Fibroblast of skin of right biceps (primary cell): ENCODE data around the gene DBN1.
A peak's percentile ranks its signal among the peaks of the same experiment; 100 is the strongest.
"Not testable (repeated sequence)": the region's sequence is repeated elsewhere in the genome, so short reads cannot be mapped to it uniquely, and the experiment has no call there.

Source experiments
- DNase-seq: peaks from one replicate; pipeline ENCODE4 v3.0.0-alpha.2; 2013

The DBN1 gene

GRCh38 chr5:177427211-177427822, 46.1 kb downstream of the DBN1 start:
- DNase-seq, result no peak

- peak; percentile 30 for DNase-seq
These were observed 46.7 kb downstream of the DBN1 start, which contains the start of gene GRK6 for GRCh38 chr5:177426566-177427210. Gene GRK6 (plus strand): TSS chr5:177426676. CDS start chr5:177426846, 170 bp downstream.

DNA sequence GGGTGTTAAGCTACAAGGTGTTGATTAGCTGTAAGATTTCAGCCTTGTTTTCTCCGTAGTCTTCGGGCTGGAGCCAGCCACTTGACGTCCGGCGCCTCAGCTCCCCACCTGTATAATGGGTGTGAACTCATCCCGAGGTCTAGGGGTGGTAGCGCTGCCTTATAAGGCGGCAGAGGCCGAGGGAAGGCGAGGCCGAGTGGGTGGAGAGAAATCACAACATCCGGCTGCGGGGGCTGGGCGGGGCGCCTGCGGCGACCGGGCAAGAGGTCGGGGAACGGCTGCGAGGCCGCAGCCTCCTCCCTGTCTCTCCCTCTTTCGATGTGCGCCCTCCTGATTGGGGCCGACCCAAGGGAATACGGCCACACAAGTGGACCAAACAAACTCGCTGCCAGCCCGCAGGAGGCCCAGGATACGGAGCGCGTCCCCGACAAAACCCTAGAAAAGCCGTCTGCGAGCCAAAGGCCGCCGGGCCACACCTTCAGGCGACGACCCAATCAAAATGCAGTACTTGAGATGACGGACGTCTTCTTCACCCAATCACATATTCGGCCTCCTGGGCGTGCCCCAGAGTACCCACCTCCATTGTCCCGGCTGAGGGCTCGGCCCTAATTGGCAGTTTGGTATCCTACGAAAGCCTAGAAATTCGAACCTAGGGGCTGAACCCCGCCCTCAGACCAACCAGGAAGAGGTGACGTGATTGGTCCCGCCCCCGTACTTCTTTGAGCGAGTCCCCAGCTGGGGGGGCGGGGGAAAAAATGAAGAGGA, 47.5 kb downstream of the DBN1 start:
- peak; percentile 100 for DNase-seq

DNA sequence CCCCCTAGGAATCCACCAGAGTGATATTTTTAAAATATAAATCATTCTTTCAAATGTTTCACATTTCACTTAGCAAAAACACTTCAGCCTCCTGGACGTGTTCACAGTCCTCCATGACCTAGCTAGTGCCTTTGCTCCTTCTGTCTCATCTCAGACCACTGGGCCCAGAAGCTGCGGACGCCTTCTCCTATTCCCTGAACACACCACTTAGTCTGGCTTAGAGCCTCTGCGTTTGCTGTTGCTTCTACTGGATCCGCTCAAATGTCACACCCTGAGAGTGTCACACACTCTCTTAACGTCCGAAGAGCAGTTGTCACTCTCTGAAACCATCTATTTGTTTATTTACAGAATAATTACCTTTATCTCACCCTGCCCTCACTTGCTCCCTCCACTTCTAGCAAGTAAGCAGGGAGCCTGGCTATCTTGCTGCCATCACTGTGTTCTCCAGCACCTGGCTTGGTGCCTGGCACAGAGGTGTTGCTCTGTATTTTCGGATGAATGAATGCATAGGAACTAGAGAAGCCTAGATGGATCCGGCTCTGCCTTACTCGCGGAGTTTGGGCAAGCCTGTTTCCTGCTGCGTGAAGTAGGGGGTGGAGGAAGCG, 48.1 kb downstream of the DBN1 start:
- DNase-seq, result no peak

DNA sequence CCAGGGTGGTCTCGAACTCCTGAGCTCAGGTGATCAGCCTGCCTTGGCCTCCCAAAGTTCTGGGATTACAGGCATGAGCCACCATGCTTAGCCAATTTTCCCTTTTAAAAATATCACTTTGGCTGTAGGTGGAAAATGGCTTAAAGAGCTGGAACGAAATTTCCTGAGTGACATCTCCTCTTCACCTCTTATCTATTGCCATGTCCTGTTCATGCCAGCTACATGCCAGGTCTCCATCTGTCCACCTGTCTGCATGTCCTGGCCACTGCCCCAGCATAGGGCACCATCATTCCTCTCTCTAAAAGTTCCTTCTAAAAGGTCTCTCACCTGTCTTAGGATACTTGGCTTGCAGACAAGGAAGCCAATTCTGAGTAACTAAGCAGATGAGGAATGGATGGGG, 49.8 kb downstream of the DBN1 start:
- DNase-seq, result no peak

DNA sequence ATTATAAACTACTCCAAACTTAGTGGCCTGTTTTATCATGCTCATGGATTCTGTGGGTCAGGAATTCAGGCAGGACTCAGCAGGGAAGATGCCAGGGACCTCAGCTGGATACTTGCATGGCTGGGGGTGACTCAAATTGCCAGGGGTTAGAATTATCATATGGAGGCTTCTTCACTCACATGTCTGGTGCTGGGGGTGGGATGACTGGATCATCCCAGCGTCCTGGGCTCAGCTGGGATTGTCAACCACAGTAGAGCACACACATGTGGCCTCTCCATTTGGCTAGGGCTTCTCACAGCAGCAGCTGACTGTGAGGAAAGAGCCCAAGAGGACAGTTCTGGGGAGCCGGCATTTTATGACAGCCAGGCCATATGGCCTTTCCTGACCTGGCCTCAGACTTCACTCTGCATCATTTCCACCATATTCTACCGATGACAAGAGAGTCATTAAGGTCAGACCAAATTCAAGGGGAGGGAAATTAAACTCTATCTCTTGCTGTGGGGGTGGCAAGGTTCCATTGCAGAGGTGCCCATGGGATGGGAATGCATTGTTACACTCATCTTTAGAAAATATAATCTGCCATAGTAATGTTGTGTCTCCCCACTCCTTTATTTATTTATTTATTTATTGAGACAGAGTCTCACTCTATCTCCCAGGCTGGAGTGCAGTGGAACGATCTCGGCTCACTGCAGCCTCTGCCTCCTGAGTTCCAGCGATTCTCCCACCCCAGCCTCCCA, 52.2 kb downstream of the DBN1 start:
- no peak for DNase-seq

DNA sequence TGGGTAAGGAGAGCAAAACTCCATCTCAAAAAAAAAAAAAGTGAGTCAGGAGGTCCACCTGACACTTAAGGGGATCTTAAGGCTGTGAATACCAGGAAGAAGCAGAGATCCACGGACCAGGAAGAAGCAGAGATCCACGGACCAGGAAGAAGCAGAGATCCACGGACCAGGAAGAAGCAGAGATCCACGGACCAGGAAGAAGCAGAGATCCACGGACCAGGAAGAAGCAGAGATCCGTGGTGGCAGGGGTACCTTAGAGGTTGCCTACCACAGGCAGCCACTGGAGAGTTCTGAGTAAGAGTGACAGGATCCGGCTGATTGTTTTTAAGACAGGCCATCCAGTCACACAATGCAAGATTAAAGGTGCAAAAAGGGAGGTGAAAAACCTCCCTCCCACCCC, 53.0 kb downstream of the DBN1 start:
- DNase-seq, result not testable (repeated sequence)

- peak; percentile 62 for DNase-seq
These were observed 54.4 kb downstream of the DBN1 start for GRCh38 chr5:177419046-177419445.

DNA sequence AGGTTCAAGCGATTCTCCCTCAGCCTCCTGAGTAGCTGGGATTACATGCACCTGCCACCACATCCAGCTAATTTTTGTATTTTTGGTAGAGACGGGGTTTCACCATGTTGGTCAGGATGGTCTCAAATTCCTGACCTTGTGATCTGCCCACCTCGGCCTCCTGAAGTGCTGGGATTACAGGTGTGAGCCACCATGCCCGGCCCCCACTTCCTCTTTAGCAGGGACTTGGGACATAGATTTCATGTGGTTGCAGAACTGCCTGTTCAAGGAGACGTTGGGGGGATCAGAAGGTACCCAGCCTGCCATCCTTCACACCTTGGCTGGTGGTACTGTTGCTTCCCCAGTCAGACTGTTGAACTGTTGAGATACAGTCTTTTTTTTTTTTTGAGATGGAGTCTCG, 56.4 kb downstream of the DBN1 start:
- DNase-seq, result not testable (repeated sequence)

DNA sequence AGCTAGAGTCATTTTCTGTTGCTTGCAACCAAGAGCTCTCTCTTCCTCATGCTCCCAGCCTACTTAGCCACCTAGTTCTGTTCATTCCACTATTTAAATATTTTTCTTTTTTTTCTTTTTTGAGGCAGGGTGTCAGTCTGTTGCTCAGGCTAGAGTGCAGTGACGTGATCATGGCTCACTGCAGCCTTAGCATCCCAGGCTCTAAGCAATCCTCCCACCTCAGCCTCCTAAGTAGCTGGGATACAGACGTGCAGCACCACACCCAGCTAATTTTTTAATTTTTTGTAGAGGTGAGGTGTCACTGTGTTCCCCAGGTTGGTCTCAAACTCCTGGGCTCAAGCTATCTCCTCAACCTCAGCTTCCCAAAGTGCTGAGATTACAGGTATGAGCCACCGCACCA, 59.0 kb downstream of the DBN1 start:
- DNase-seq, result no peak

DNA sequence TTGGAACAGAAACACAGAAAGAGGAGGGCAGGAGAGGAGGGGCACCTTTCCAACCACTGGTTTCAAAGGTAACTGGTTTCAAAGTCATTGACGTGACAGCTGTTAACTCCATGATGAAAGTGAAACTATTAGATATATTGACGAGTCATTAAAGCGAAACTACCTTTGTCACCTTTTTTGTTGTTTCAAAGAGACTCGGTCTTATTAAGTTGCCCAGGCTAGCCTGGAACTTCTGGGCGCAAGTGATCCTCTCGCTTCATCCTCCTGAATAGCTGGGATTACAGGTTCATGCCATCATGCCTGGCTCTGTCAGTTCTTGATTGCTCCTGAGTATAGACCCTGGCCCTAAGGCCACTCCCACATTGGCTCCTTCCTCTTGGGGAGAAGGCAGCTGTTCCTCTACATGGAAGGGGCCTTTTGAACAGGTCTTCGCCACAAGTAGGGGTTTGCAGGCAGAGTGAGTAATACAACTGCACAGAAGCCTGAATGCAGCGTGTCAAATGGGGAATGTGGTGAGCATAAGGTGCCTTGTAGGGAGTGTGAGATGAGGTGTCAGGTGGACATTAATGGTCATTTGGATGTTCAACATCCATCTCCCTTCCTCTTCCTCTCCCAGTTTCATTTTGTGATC, 60.7 kb downstream of the DBN1 start:
- no peak for DNase-seq

- DNase-seq, result no peak
These were observed 62.9 kb downstream of the DBN1 start for GRCh38 chr5:177410575-177410974.

DNA sequence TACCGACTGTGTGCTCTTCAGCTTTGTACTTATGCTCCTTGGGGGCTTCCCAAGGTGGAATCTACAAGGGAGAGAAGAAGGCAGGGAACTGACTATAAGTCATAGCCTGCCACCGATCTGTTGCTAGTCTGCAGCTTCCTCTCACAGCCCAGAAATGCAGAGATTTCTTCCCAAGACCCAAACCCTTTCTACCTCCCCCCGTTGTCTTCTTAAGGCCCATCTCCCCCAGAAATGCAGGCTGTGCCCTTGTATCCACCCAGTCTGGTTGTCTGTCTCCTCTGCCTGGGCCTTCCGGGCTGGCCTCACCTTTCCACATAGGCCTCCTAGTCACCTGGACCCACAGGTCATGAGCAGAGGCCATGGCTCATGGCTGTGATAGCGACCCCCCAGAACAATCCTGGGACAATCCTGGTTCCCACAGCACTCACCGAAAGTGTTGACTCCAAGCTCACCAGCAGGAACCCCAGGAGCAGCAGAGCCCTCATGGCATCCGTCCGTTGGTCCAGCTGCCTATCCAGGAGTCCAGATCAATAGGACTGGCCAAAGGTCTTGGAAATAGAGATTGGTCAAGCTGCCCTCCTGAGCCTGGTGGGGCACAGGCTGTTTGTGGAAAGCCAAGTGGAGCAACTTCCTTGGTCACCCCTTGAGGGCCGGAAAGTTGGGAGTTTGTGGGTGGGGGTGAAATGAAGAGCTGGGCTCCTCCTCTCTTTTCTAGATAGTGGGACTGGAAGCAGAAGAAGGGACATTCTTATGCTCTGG, 64.2 kb downstream of the DBN1 start, which contains the start of gene F12:
F12 (minus strand) TSS at position 522 of the 759 bp plus-strand sequence; CDS start at position 485, 37 bp downstream.
- no peak for DNase-seq
